HEK293 (cell line): ENCODE measurements around the gene FER1L5.
A peak's percentile ranks its signal among the peaks of the same experiment; 100 is the strongest.

Experiments used
- CTCF ChIA-PET: fragments of 350-600 bp; formaldehyde crosslinking; extraction: SDS; loops from one replicate; lab custom pipeline; 2021; ENCODE audit warnings: antibody characterized with exemption; lab: Yijun Ruan, JAX
- POLR2A ChIA-PET: fragments of 300-600 bp; formaldehyde crosslinking; extraction: SDS; loops from one replicate; lab custom pipeline; 2020; ENCODE audit warnings: antibody characterized with exemption, inconsistent platforms; lab: Yijun Ruan, JAX
- H3K27ac ChIP-seq: fragments of 200-500 bp; sonication (Bioruptor generic); 2 replicates; pipeline ENCODE4 v1.5.1; 2014; ENCODE audit warnings: low read depth, low read length, control low read depth, inconsistent platforms; ENCODE audit errors: extremely low read depth
- H3K36me3 ChIP-seq, 2 experiments: fragments of 200-500 bp in 1 of 2; sonication (Bioruptor generic) in 1 of 2; 1 replicate in 1 of 2; 2 replicates in 1 of 2; pipeline ENCODE4 v1.5.1; 2014 to 2017; ENCODE audit warnings: inconsistent platforms in 2 of 2, low read length in 2 of 2; ENCODE audit not compliant: control insufficient read depth in 2 of 2, insufficient read depth in 1 of 2
- H3K4me1 ChIP-seq: fragments of 200-500 bp; sonication (Bioruptor generic); 2 replicates; pipeline ENCODE4 v1.5.1; 2014; ENCODE audit warnings: mild to moderate bottlenecking, low read length, inconsistent platforms; ENCODE audit not compliant: control insufficient read depth, insufficient read depth
- H3K4me3 ChIP-seq: 2 replicates; pipeline ENCODE4 v1.5.1; 2011; ENCODE audit warnings: low read depth, mild to moderate bottlenecking, control low read depth, low read length, moderate library complexity
- H3K9me3 ChIP-seq: fragments of 200-500 bp; sonication (Bioruptor generic); 2 replicates; pipeline ENCODE4 v1.5.1; 2014; ENCODE audit warnings: low read depth, low read length, inconsistent platforms; ENCODE audit not compliant: control insufficient read depth, insufficient read depth
- GFI1B ChIP-seq: fragments of 450-650 bp; formaldehyde crosslinking; IDR thresholded peaks from 2 replicates; pipeline ENCODE4 v1.5.1; 2016; ENCODE audit warnings: missing biosample characterization, missing genetic modification characterization
- OSR2 ChIP-seq: fragments of 450-650 bp; formaldehyde crosslinking; IDR thresholded peaks from 2 replicates; pipeline ENCODE4 v1.5.1; 2016; ENCODE audit warnings: missing biosample characterization, missing genetic modification characterization
- PRDM10 ChIP-seq: fragments of 450-650 bp; formaldehyde crosslinking; IDR thresholded peaks from 2 replicates; pipeline ENCODE4 v1.5.1; 2016; ENCODE audit warnings: missing biosample characterization, missing genetic modification characterization
- RBAK ChIP-seq: fragments of 450-650 bp; formaldehyde crosslinking; IDR thresholded peaks from 2 replicates; pipeline ENCODE4 v1.5.1; 2016; ENCODE audit warnings: missing biosample characterization, missing genetic modification characterization
- SALL2 ChIP-seq: fragments of 450-650 bp; formaldehyde crosslinking; IDR thresholded peaks from 2 replicates; pipeline ENCODE4 v1.5.0; 2017; ENCODE audit warnings: missing biosample characterization, mild to moderate bottlenecking, missing genetic modification characterization, borderline replicate concordance
- TRIM28 ChIP-seq: IDR thresholded peaks from 2 replicates; pipeline ENCODE4 v1.6.1; 2011; ENCODE audit warnings: low read length, control low read depth, borderline replicate concordance
- ZFP3 ChIP-seq: fragments of 450-650 bp; formaldehyde crosslinking; IDR thresholded peaks from 2 replicates; pipeline ENCODE4 v1.5.1; 2016; ENCODE audit warnings: low read depth, missing biosample characterization, missing genetic modification characterization
- ZFP37 ChIP-seq: fragments of 450-650 bp; formaldehyde crosslinking; IDR thresholded peaks from 2 replicates; pipeline ENCODE4 v1.5.1; 2016; ENCODE audit warnings: missing biosample characterization, missing genetic modification characterization
- ZNF148 ChIP-seq: fragments of 450-650 bp; formaldehyde crosslinking; IDR thresholded peaks from 2 replicates; pipeline ENCODE4 v1.5.0; 2017; ENCODE audit warnings: missing biosample characterization, missing genetic modification characterization, borderline replicate concordance
- ZNF169 ChIP-seq: fragments of 450-650 bp; formaldehyde crosslinking; IDR thresholded peaks from 2 replicates; pipeline ENCODE4 v1.5.1; 2016; ENCODE audit warnings: missing biosample characterization, missing genetic modification characterization
- ZNF174 ChIP-seq: fragments of 450-650 bp; formaldehyde crosslinking; IDR thresholded peaks from 2 replicates; pipeline ENCODE4 v1.5.0; 2017; ENCODE audit warnings: missing biosample characterization, mild to moderate bottlenecking, missing genetic modification characterization
- ZNF24 ChIP-seq: fragments of 450-650 bp; formaldehyde crosslinking; IDR thresholded peaks from 2 replicates; pipeline ENCODE4 v1.5.1; 2016; ENCODE audit warnings: missing biosample characterization, missing genetic modification characterization
- ZNF280C ChIP-seq: fragments of 450-650 bp; formaldehyde crosslinking; IDR thresholded peaks from 2 replicates; pipeline ENCODE4 v1.5.1; 2016; ENCODE audit warnings: missing biosample characterization, missing genetic modification characterization
- ZNF366 ChIP-seq: fragments of 450-650 bp; formaldehyde crosslinking; conservative IDR thresholded peaks from 2 replicates; pipeline ENCODE4 v1.5.1; 2016; ENCODE audit warnings: missing biosample characterization, missing genetic modification characterization
- ZNF544 ChIP-seq: fragments of 450-650 bp; formaldehyde crosslinking; IDR thresholded peaks from 2 replicates; pipeline ENCODE4 v1.5.0; 2017; ENCODE audit warnings: missing biosample characterization, missing genetic modification characterization
- ZNF629 ChIP-seq: fragments of 450-650 bp; formaldehyde crosslinking; IDR thresholded peaks from 2 replicates; pipeline ENCODE4 v1.5.1; 2017; ENCODE audit warnings: missing biosample characterization, missing genetic modification characterization
- ZNF654 ChIP-seq: fragments of 450-650 bp; formaldehyde crosslinking; IDR thresholded peaks from 2 replicates; pipeline ENCODE4 v1.5.1; 2016; ENCODE audit warnings: low read depth, missing biosample characterization, missing genetic modification characterization
- ZNF677 ChIP-seq: fragments of 450-650 bp; IDR thresholded peaks from 2 replicates; pipeline ENCODE4 v1.5.0; 2018; ENCODE audit warnings: missing biosample characterization, mild to moderate bottlenecking, missing genetic modification characterization, moderate library complexity
- ZNF704 ChIP-seq: fragments of 450-650 bp; formaldehyde crosslinking; IDR thresholded peaks from 2 replicates; pipeline ENCODE4 v1.5.1; 2016; ENCODE audit warnings: missing biosample characterization, missing genetic modification characterization
- ZNF768 ChIP-seq: fragments of 450-650 bp; formaldehyde crosslinking; IDR thresholded peaks from 2 replicates; pipeline ENCODE4 v1.5.1; 2018; ENCODE audit warnings: missing biosample characterization, mild to moderate bottlenecking, missing genetic modification characterization
- ZSCAN16 ChIP-seq: fragments of 450-650 bp; formaldehyde crosslinking; IDR thresholded peaks from 2 replicates; pipeline ENCODE4 v1.5.1; 2016; ENCODE audit warnings: missing biosample characterization, missing genetic modification characterization
- ZSCAN30 ChIP-seq: fragments of 450-650 bp; IDR thresholded peaks from 2 replicates; pipeline ENCODE4 v1.5.1; 2018; ENCODE audit warnings: missing biosample characterization, mild to moderate bottlenecking, missing genetic modification characterization, moderate library complexity

The FER1L5 gene

GRCh38 chr2:96626553-96626942 is 16.0 kb upstream of the FER1L5 start:
- Histone ChIP-seq H3K27ac (no peak overlapping the region), H3K4me1 (peaks cover 12% of the 10 kb centered on the region), H3K9me3 (no peaks in the 10 kb centered on the region)
- POLR2A ChIA-PET: no interaction called here
- no peak for TF ChIP-seq RBAK (tag by site-specific recombination)
- TF ChIP-seq ZNF677: no peak
- no peak for TF ChIP-seq ZNF544 (tag by site-specific recombination)
- TF ChIP-seq ZNF654: no peak
- TF ChIP-seq ZNF148: no peak
- TF ChIP-seq, all 188 proteins: peak for 0
- CTCF ChIA-PET: interaction anchor here (0.6 kb wide), 1 partner anchor 191 kb away, joined by 3 read pairs; no protein-coding TSS in a partner anchor
- Histone ChIP-seq H3K4me3 (no peak overlapping the region), H3K36me3 (peaks cover 51 to 54% of the 10 kb centered on the region in 2 experiments)

GRCh38 chr2:96631804-96632435 is 10.6 kb upstream of the FER1L5 start:
- Histone ChIP-seq H3K4me1 (peaks cover 2% of the 10 kb centered on the region; the same call in 1 of the 2 replicates), H3K27ac (no peak overlapping the region), H3K9me3 (no peaks in the 10 kb centered on the region), H3K36me3 (peaks cover 71 to 85% of the 10 kb centered on the region in 2 experiments), H3K4me3 (no peak overlapping the region)
- TF ChIP-seq ZNF629 (tag by site-specific recombination) (0 out of 2 replicates have a peak, but pooled peaks have one; percentile 17), ZSCAN30 (tag by site-specific recombination) (no peak), PRDM10 (tag by site-specific recombination) (peak; percentile 14; the same call in 1 of the 2 replicates)
- ChIA-PET CTCF (no interaction called here), POLR2A (interaction anchor here (0.6 kb wide), 1 partner anchor 57 kb away, joined by 7 read pairs; no protein-coding TSS in a partner anchor)

- peaks cover 58 to 72% of the 10 kb centered on the region in 2 experiments for H3K36me3 ChIP-seq
- TF ChIP-seq ZNF704 (tag by site-specific recombination) (no peak), ZNF768 (tag by site-specific recombination) (no peak), GFI1B (no peak), ZNF629 (tag by site-specific recombination) (no peak), ZNF366 (tag by site-specific recombination) (no peak), TRIM28 (no peak), ZNF24 (tag by site-specific recombination) (no peak), ZSCAN16 (tag by site-specific recombination) (no peak), ZNF280C (tag by site-specific recombination) (no peak), ZFP3 (no peak), ZNF174 (tag by site-specific recombination) (no peak), ZFP37 (tag by site-specific recombination) (no peak), OSR2 (tag by site-specific recombination) (no peak), SALL2 (tag by site-specific recombination) (no peak), ZNF169 (tag by site-specific recombination) (no peak)
These were observed 8.9 kb upstream of the FER1L5 start for GRCh38 chr2:96633641-96634040.

More at GRCh38 chr2:96633641-96634040, 8.9 kb upstream of the FER1L5 start:
- H3K27ac ChIP-seq: no peak overlapping the region
- POLR2A ChIA-PET: no interaction called here
- no peaks in the 10 kb centered on the region for H3K9me3 ChIP-seq
- CTCF ChIA-PET: interaction anchor here (0.6 kb wide), 1 partner anchor 1677 kb away, joined by 4 read pairs; no protein-coding TSS in a partner anchor
- H3K4me3 ChIP-seq: no peak overlapping the region
- peaks cover 5% of the 10 kb centered on the region; the same call in 1 of the 2 replicates for H3K4me1 ChIP-seq
